Stimulated activated CD4-positive, alpha-beta T cell treated with anti-CD3 and anti-CD28 coated beads, Interleukin-1b, Interleukin-23, amount 100 ng/mL, for 24 hours (primary cell): Measurements from ENCODE around the gene SCG3.

Source experiments
- DNase-seq, 4 experiments: peaks; one replicate each; pipeline ENCODE4 v3.0.0-alpha.2; 2020; ENCODE audit warnings: low read depth in 4 of 4, low spot score in 1 of 4

Gene SCG3

GRCh38 chr15:51677452-51677851, 3.9 kb upstream of the SCG3 start:
- no peak for DNase-seq

GRCh38 chr15:51678096-51678495, 3.2 kb upstream of the SCG3 start:
- DNase-seq, result no peak

GRCh38 chr15:51680321-51680720, 982 bp upstream of the SCG3 start:
- no peak for DNase-seq

GRCh38 chr15:51687565-51687964, 6.3 kb downstream of the SCG3 start:
- no peak for DNase-seq

GRCh38 chr15:51688863-51689262, 7.6 kb downstream of the SCG3 start:
- no peak for DNase-seq

GRCh38 chr15:51692154-51692553, 10.9 kb downstream of the SCG3 start:
- DNase-seq, result no peak

- DNase-seq, result no peak
Observed at GRCh38 chr15:51696566-51696965, 15.3 kb downstream of the SCG3 start.

GRCh38 chr15:51697163-51697562, 15.9 kb downstream of the SCG3 start:
- DNase-seq, result no peak

GRCh38 chr15:51699373-51699772, 18.1 kb downstream of the SCG3 start:
- no peak for DNase-seq

- DNase-seq, result no peak
Observed at GRCh38 chr15:51702710-51703109, 21.4 kb downstream of the SCG3 start.

- no peak for DNase-seq
Observed at GRCh38 chr15:51706291-51706690, 25.0 kb downstream of the SCG3 start.

- no peak for DNase-seq
Observed at GRCh38 chr15:51706926-51707608, 25.8 kb downstream of the SCG3 start.

GRCh38 chr15:51708013-51708412, 26.7 kb downstream of the SCG3 start:
- DNase-seq, result no peak

GRCh38 chr15:51709031-51709430, 27.7 kb downstream of the SCG3 start:
- DNase-seq, result no peak

GRCh38 chr15:51714162-51714561, 32.9 kb downstream of the SCG3 start:
- DNase-seq, result no peak

- no peak for DNase-seq
Observed at GRCh38 chr15:51714911-51715310, 33.6 kb downstream of the SCG3 start.

- no peak for DNase-seq
Observed at GRCh38 chr15:51718219-51718618, 36.9 kb downstream of the SCG3 start.

- DNase-seq, result no peak
Observed at GRCh38 chr15:51718746-51719145, 37.4 kb downstream of the SCG3 start.

- no peak for DNase-seq
Observed at GRCh38 chr15:51720201-51720995, 39.1 kb downstream of the SCG3 start.

GRCh38 chr15:51721199-51721960, 40.1 kb downstream of the SCG3 start:
- DNase-seq, result no peak

- DNase-seq, result no peak
Observed at GRCh38 chr15:51724199-51724598, 42.9 kb downstream of the SCG3 start.

- no peak for DNase-seq
Observed at GRCh38 chr15:51724673-51725072, 43.4 kb downstream of the SCG3 start.
